ENCODE measurements around the gene ACD.
A peak's percentile ranks its signal among the peaks of the same experiment; 100 is the strongest.

ACD gene

DNA sequence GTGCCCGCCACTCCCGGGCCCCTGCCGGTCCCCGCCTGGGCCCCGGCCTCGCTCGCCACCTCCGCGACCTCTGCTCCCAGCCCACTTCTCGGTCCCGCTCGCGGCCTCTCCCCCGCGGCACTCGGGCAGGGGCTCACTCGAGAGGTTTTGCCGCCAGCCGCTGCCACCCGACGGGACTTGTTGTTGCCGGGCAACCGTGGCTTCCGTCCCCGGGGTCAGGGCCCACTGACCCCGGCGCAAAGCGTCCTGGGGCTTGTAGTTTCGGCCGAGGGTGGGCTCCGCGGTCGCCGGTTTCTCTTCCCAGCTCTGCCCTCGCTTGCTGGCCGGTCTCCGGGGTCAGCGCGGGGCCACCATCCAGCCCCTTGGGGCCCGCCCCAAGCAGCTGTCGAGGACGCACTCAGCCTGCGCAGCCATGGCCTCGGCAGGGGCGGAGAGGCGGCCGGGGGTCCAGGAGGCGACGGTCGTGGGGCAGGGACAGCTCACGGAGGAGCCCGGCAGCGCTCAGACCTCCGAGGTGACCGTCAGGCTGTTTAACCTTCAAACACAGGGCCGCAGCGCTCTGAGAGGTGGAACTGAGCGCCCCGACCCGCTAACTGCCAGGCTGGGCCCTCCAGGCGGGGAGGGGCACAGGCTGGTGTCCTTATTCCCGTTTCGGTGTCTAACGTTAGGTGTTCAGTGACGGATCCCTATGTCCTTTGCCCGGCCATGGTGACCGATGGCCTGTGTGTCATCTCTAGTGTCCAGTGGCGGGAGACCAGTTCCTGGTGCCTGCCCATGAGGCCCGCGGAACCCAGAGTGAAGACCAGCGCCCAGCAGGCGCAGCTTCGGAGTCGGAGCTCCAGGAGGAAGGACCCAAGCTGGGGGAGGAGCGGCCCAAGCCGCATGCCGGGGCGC, 6.7 kb upstream of the ACD start, which contains the start of the genes C16orf86 and ENKD1:
C16orf86 (plus strand) TSS at position 256 of the 894 bp plus-strand sequence; CDS start at position 413, 157 bp downstream.
ENKD1 (minus strand) TSS at position 192 of the 894 bp plus-strand sequence. CDS start 308 bp downstream, outside the sequence.
- H3K27me3 ChIP-seq (ENCODE audit: control insufficient read depth, insufficient read depth, low read length), result no peaks in the 10 kb centered on the region
- TF ChIP-seq CTCF (IDR thresholded peaks at IDR 0.05), result no peak
- H3K9me3 ChIP-seq (ENCODE audit: control insufficient read depth, low read length), result no peaks in the 10 kb centered on the region
- H3K4me2 ChIP-seq (ENCODE audit: low read length), result peak within 1 kb of the TSS; percentile 92
- no peaks in the 10 kb centered on the region for H3K36me3 ChIP-seq (ENCODE audit: control insufficient read depth, insufficient read depth, low read length)
- peak within 1 kb of the TSS; percentile 97 for H3K9ac ChIP-seq
- H3K27ac ChIP-seq, result peak within 1 kb of the TSS; percentile 90
- peak within 1 kb of the TSS; percentile 84 for H3K4me3 ChIP-seq (ENCODE audit: low read depth, low read length)
- H3K4me1 ChIP-seq, result peaks cover 17% of the 10 kb centered on the region
- H3K79me2 ChIP-seq, result no peaks in the 10 kb centered on the region
- H2AFZ ChIP-seq, result peak within 1 kb of the TSS; percentile 99

GRCh38 chr16:67666032-67666551, 6.0 kb upstream of the ACD start:
- Histone ChIP-seq H3K4me1 (peaks cover 22% of the 10 kb centered on the region), H3K27ac (peak overlapping the region; percentile 90), H3K9ac (peak overlapping the region; percentile 97), H3K36me3 (ENCODE audit: control insufficient read depth, insufficient read depth, low read length) (no peaks in the 10 kb centered on the region), H3K79me2 (no peaks in the 10 kb centered on the region), H2AFZ (peak overlapping the region; percentile 99), H3K4me3 (ENCODE audit: low read depth, low read length) (peak overlapping the region; percentile 84), H3K9me3 (ENCODE audit: control insufficient read depth, low read length) (no peaks in the 10 kb centered on the region), H3K27me3 (ENCODE audit: control insufficient read depth, insufficient read depth, low read length) (no peaks in the 10 kb centered on the region), H3K4me2 (ENCODE audit: low read length) (peak overlapping the region; percentile 92)
- TF ChIP-seq CTCF (IDR thresholded peaks at IDR 0.05), result no peak

- Histone ChIP-seq H3K4me3 (ENCODE audit: low read depth, low read length) (peak overlapping the region; percentile 84), H3K4me1 (peaks cover 22% of the 10 kb centered on the region), H3K9ac (no peak overlapping the region), H3K27ac (peak overlapping the region; percentile 9), H3K36me3 (ENCODE audit: control insufficient read depth, insufficient read depth, low read length) (no peaks in the 10 kb centered on the region), H2AFZ (no peak overlapping the region), H3K79me2 (no peaks in the 10 kb centered on the region), H3K27me3 (ENCODE audit: control insufficient read depth, insufficient read depth, low read length) (no peaks in the 10 kb centered on the region), H3K4me2 (ENCODE audit: low read length) (peak overlapping the region; percentile 92), H3K9me3 (ENCODE audit: control insufficient read depth, low read length) (no peaks in the 10 kb centered on the region)
- TF ChIP-seq CTCF (IDR thresholded peaks at IDR 0.05), result no peak
Measured at GRCh38 chr16:67665598-67665997, 5.5 kb upstream of the ACD start.

- Histone ChIP-seq H3K9me3 (ENCODE audit: control insufficient read depth, low read length) (no peaks in the 10 kb centered on the region), H3K9ac (no peak overlapping the region), H2AFZ (no peak overlapping the region), H3K4me1 (peaks cover 22% of the 10 kb centered on the region), H3K4me3 (ENCODE audit: low read depth, low read length) (no peak overlapping the region), H3K27ac (no peak overlapping the region), H3K79me2 (no peaks in the 10 kb centered on the region), H3K36me3 (ENCODE audit: control insufficient read depth, insufficient read depth, low read length) (no peaks in the 10 kb centered on the region), H3K27me3 (ENCODE audit: control insufficient read depth, insufficient read depth, low read length) (no peaks in the 10 kb centered on the region), H3K4me2 (ENCODE audit: low read length) (no peak overlapping the region)
- TF ChIP-seq CTCF (IDR thresholded peaks at IDR 0.05), result no peak
Measured at GRCh38 chr16:67664871-67665270, 4.8 kb upstream of the ACD start.
